WTC11 (cell line): ENCODE results near the gene CRACR2A. TPM values are rescaled to one million over a fixed set of nuclear protein-coding genes. Genes with fewer than 3 reads are reported as not detected.

Source experiments
- ATAC-seq: fragments of 200-7000 bp; cut with Tn5 transposase; 2 replicates; pipeline ENCODE4 v1.10.0; 2021; ENCODE audit warnings: mild to moderate bottlenecking, moderate library complexity
- CTCF ChIA-PET: fragments of 300-600 bp; sonication (Branson Sonifier 250); formaldehyde crosslinking; loops from one replicate; lab custom pipeline; 2021; ENCODE audit warnings: antibody characterized with exemption; lab: Charles Lee
- POLR2A ChIA-PET: fragments of 350-600 bp; sonication (Branson Sonifier 250); formaldehyde crosslinking; loops from one replicate; lab custom pipeline; 2021; ENCODE audit warnings: antibody characterized with exemption; lab: Charles Lee
- DNase-seq: peaks from one replicate; pipeline ENCODE4 v3.0.0; 2021; ENCODE audit warnings: low spot score
- H3K27ac Mint-ChIP-seq: 2 replicates; pipeline ENCODE4 v1.8.0; 2021; ENCODE audit warnings: mixed read lengths
- H3K27me3 Mint-ChIP-seq: 2 replicates; pipeline ENCODE4 v1.8.0; 2021; ENCODE audit warnings: low read depth, mild to moderate bottlenecking, moderate library complexity, mixed read lengths
- H3K36me3 Mint-ChIP-seq: 2 replicates; pipeline ENCODE4 v1.8.0; 2021; ENCODE audit warnings: mixed read lengths
- H3K4me1 Mint-ChIP-seq: 2 replicates; pipeline ENCODE4 v1.8.0; 2022; ENCODE audit warnings: mixed read lengths
- H3K4me3 Mint-ChIP-seq: 2 replicates; pipeline ENCODE4 v1.8.0; 2021; ENCODE audit warnings: mild to moderate bottlenecking, moderate library complexity, mixed read lengths
- H3K9me3 Mint-ChIP-seq: 2 replicates; pipeline ENCODE4 v1.8.0; 2021; ENCODE audit warnings: mixed read lengths
- ELF4 ChIP-seq: sonication (generic); formaldehyde crosslinking; IDR thresholded peaks from 2 replicates; pipeline ENCODE4 v1.8.1; 2022; ENCODE audit warnings: low read depth, mild to moderate bottlenecking, moderate library complexity, missing genetic modification reagents
- ESRRA ChIP-seq: sonication (generic); formaldehyde crosslinking; IDR thresholded peaks from 2 replicates; pipeline ENCODE4 v1.8.1; 2022; ENCODE audit warnings: mild to moderate bottlenecking, missing genetic modification reagents, borderline replicate concordance
- HMGA2 ChIP-seq: fragments of 250-450 bp; sonication (Bioruptor Pico); IDR thresholded peaks from 2 replicates; pipeline ENCODE4 v1.4.0; 2021; ENCODE audit warnings: mild to moderate bottlenecking, moderate library complexity
- IRF2 ChIP-seq: sonication (generic); formaldehyde crosslinking; IDR thresholded peaks from 2 replicates; pipeline ENCODE4 v1.8.0; 2022; ENCODE audit warnings: low read depth, missing genetic modification reagents, borderline replicate concordance
- MYBL2 ChIP-seq: sonication (generic); formaldehyde crosslinking; IDR thresholded peaks from 2 replicates; pipeline ENCODE4 v1.8.1; 2023; ENCODE audit warnings: mild to moderate bottlenecking, moderate library complexity, missing genetic modification reagents
- PRRX2 ChIP-seq: fragments of 250-450 bp; sonication (Bioruptor Pico); IDR thresholded peaks from 2 replicates; pipeline ENCODE4 v1.8.0; 2021; ENCODE audit warnings: mild to moderate bottlenecking
- RORB ChIP-seq: fragments of 250-450 bp; sonication (Bioruptor Pico); IDR thresholded peaks from 2 replicates; pipeline ENCODE4 v1.9.0; 2021; ENCODE audit warnings: mild to moderate bottlenecking
- SMAD3 ChIP-seq: sonication (generic); formaldehyde crosslinking; IDR thresholded peaks from 2 replicates; pipeline ENCODE4 v1.8.0; 2022; ENCODE audit warnings: missing genetic modification reagents, mild to moderate bottlenecking, borderline replicate concordance
- TEAD1 ChIP-seq: sonication (generic); formaldehyde crosslinking; IDR thresholded peaks from 2 replicates; pipeline ENCODE4 v1.8.0; 2022; ENCODE audit warnings: mild to moderate bottlenecking, missing genetic modification reagents
- ZNF263 ChIP-seq: sonication (generic); formaldehyde crosslinking; IDR thresholded peaks from 2 replicates; pipeline ENCODE4 v1.8.1; 2022; ENCODE audit warnings: low read depth, mild to moderate bottlenecking, moderate library complexity, missing genetic modification reagents
- ZNF416 ChIP-seq: fragments of 250-450 bp; sonication (Bioruptor Pico); IDR thresholded peaks from 2 replicates; pipeline ENCODE4 v1.9.0; 2021; ENCODE audit warnings: mild to moderate bottlenecking, inconsistent platforms
- ZNF671 ChIP-seq: fragments of 250-450 bp; sonication (Bioruptor Pico); IDR thresholded peaks from 2 replicates; pipeline ENCODE4 v1.8.0; 2021; ENCODE audit warnings: mild to moderate bottlenecking
- total RNA-seq: library from RNA; stranded (reverse); gene quantifications from 3 replicates; pipeline ENCODE4 v1.2.3, GENCODE V29; 2021
- TF ChIP-seq, protein P1 (sequence below): sonication (generic); formaldehyde crosslinking; IDR thresholded peaks from 2 replicates; pipeline ENCODE4 v1.8.1; 2023; ENCODE audit warnings: mild to moderate bottlenecking, missing genetic modification reagents
- TF ChIP-seq, protein P2 (sequence below): sonication (generic); formaldehyde crosslinking; IDR thresholded peaks from 2 replicates; pipeline ENCODE4 v1.8.1; 2022; ENCODE audit warnings: missing genetic modification reagents, borderline replicate concordance
- TF ChIP-seq, protein P3 (sequence below): sonication (generic); formaldehyde crosslinking; IDR thresholded peaks from 2 replicates; pipeline ENCODE4 v1.8.1; 2022; ENCODE audit warnings: mild to moderate bottlenecking, moderate library complexity, missing genetic modification reagents
- TF ChIP-seq, protein P4 (sequence below): sonication (generic); formaldehyde crosslinking; IDR thresholded peaks from 2 replicates; pipeline ENCODE4 v1.8.1; 2023; ENCODE audit warnings: mild to moderate bottlenecking, missing genetic modification reagents
- TF ChIP-seq, protein P5 (sequence below): sonication (generic); formaldehyde crosslinking; IDR thresholded peaks from 2 replicates; pipeline ENCODE4 v1.8.0; 2022; ENCODE audit warnings: mild to moderate bottlenecking, missing genetic modification reagents
- TF ChIP-seq, protein P6 (sequence below): sonication (generic); formaldehyde crosslinking; IDR thresholded peaks from 2 replicates; pipeline ENCODE4 v1.8.0; 2022; ENCODE audit warnings: missing genetic modification reagents
- TF ChIP-seq, protein P7 (sequence below): sonication (generic); formaldehyde crosslinking; IDR thresholded peaks from 2 replicates; pipeline ENCODE4 v1.8.1; 2023; ENCODE audit warnings: mild to moderate bottlenecking, missing genetic modification reagents, moderate library complexity
- TF ChIP-seq, protein P8 (sequence below): sonication (generic); formaldehyde crosslinking; IDR thresholded peaks from 2 replicates; pipeline ENCODE4 v1.8.0; 2022; ENCODE audit warnings: mild to moderate bottlenecking, missing genetic modification reagents

The CRACR2A gene
- total RNA-seq, 1 experiment from 2014 or later: 2.6 TPM

DNA sequence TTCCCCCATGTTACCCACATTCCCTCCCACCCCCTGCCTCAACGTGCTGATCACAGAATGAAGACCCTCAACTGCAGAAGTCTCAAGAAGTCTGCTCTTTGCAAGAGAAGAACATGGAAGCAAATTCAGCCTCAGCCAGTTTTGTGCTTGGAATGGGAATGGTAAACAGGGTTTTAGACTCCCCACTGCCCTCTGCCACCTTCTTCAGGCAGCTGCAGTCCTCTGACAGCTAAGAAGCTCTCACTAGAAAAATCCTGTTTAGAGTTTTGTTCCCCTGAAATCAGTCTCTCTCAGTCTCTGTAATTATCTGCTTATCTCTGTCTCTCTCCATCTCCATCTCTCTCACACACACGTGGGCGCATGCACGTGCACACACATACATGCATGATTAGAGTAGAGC, 85.4 kb downstream of the CRACR2A start (continued):
- TF ChIP-seq, protein P1, sequence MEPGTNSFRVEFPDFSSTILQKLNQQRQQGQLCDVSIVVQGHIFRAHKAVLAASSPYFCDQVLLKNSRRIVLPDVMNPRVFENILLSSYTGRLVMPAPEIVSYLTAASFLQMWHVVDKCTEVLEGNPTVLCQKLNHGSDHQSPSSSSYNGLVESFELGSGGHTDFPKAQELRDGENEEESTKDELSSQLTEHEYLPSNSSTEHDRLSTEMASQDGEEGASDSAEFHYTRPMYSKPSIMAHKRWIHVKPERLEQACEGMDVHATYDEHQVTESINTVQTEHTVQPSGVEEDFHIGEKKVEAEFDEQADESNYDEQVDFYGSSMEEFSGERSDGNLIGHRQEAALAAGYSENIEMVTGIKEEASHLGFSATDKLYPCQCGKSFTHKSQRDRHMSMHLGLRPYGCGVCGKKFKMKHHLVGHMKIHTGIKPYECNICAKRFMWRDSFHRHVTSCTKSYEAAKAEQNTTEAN (CRISPR knock-in tag): no peak
- TF ChIP-seq ELF4 (no peak), ZNF671 (no peak), TEAD1 (CRISPR knock-in tag) (no peak), ZNF416 (no peak), RORB (CRISPR knock-in tag) (no peak)
- TF ChIP-seq, protein P2, sequence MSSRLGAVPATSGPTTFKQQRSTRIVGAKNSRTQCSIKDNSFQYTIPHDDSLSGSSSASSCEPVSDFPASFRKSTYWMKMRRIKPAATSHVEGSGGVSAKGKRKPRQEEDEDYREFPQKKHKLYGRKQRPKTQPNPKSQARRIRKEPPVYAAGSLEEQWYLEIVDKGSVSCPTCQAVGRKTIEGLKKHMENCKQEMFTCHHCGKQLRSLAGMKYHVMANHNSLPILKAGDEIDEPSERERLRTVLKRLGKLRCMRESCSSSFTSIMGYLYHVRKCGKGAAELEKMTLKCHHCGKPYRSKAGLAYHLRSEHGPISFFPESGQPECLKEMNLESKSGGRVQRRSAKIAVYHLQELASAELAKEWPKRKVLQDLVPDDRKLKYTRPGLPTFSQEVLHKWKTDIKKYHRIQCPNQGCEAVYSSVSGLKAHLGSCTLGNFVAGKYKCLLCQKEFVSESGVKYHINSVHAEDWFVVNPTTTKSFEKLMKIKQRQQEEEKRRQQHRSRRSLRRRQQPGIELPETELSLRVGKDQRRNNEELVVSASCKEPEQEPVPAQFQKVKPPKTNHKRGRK (CRISPR knock-in tag): no peak
- TF ChIP-seq, protein P3, sequence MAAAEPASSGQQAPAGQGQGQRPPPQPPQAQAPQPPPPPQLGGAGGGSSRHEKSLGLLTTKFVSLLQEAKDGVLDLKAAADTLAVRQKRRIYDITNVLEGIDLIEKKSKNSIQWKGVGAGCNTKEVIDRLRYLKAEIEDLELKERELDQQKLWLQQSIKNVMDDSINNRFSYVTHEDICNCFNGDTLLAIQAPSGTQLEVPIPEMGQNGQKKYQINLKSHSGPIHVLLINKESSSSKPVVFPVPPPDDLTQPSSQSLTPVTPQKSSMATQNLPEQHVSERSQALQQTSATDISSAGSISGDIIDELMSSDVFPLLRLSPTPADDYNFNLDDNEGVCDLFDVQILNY (CRISPR knock-in tag): no peak
- TF ChIP-seq, protein P4, sequence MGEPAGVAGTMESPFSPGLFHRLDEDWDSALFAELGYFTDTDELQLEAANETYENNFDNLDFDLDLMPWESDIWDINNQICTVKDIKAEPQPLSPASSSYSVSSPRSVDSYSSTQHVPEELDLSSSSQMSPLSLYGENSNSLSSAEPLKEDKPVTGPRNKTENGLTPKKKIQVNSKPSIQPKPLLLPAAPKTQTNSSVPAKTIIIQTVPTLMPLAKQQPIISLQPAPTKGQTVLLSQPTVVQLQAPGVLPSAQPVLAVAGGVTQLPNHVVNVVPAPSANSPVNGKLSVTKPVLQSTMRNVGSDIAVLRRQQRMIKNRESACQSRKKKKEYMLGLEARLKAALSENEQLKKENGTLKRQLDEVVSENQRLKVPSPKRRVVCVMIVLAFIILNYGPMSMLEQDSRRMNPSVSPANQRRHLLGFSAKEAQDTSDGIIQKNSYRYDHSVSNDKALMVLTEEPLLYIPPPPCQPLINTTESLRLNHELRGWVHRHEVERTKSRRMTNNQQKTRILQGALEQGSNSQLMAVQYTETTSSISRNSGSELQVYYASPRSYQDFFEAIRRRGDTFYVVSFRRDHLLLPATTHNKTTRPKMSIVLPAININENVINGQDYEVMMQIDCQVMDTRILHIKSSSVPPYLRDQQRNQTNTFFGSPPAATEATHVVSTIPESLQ (CRISPR knock-in tag): no peak
- TF ChIP-seq, all 79 proteins: peak for 0

DNA sequence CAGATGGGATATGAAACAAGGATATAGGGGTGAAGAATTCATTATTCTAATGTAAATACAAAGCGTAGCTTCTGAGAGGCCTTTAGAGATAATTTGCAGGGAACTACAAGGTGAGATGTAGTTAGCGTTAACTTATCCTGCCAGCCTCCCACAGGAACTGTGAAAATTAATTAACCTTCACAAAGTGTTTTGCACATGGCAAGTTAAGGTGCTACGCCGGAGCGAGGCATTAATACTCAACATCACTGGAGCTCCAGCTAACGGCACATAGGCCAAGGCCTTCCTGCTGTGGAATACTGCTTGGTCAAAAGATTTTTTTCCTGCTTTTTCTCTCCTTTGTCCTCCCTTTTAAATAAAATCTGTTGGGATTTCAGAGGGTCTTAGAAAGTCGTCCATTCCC, 86.5 kb downstream of the CRACR2A start:
- DNase-seq: no peak
- peaks cover 8% of the 10 kb centered on the region for H3K4me1 Mint-ChIP-seq
- no peak for ATAC-seq
- TF ChIP-seq MYBL2 (CRISPR knock-in tag) (no peak), IRF2 (CRISPR knock-in tag) (no peak), SMAD3 (CRISPR knock-in tag) (no peak), HMGA2 (CRISPR knock-in tag) (no peak), ZNF263 (no peak), ESRRA (CRISPR knock-in tag) (no peak), PRRX2 (CRISPR knock-in tag) (no peak)
- TF ChIP-seq, protein P5, sequence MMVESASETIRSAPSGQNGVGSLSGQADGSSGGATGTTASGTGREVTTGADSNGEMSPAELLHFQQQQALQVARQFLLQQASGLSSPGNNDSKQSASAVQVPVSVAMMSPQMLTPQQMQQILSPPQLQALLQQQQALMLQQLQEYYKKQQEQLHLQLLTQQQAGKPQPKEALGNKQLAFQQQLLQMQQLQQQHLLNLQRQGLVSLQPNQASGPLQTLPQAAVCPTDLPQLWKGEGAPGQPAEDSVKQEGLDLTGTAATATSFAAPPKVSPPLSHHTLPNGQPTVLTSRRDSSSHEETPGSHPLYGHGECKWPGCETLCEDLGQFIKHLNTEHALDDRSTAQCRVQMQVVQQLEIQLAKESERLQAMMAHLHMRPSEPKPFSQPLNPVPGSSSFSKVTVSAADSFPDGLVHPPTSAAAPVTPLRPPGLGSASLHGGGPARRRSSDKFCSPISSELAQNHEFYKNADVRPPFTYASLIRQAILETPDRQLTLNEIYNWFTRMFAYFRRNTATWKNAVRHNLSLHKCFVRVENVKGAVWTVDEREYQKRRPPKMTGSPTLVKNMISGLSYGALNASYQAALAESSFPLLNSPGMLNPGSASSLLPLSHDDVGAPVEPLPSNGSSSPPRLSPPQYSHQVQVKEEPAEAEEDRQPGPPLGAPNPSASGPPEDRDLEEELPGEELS (CRISPR knock-in tag): no peak
- TF ChIP-seq, protein P6, sequence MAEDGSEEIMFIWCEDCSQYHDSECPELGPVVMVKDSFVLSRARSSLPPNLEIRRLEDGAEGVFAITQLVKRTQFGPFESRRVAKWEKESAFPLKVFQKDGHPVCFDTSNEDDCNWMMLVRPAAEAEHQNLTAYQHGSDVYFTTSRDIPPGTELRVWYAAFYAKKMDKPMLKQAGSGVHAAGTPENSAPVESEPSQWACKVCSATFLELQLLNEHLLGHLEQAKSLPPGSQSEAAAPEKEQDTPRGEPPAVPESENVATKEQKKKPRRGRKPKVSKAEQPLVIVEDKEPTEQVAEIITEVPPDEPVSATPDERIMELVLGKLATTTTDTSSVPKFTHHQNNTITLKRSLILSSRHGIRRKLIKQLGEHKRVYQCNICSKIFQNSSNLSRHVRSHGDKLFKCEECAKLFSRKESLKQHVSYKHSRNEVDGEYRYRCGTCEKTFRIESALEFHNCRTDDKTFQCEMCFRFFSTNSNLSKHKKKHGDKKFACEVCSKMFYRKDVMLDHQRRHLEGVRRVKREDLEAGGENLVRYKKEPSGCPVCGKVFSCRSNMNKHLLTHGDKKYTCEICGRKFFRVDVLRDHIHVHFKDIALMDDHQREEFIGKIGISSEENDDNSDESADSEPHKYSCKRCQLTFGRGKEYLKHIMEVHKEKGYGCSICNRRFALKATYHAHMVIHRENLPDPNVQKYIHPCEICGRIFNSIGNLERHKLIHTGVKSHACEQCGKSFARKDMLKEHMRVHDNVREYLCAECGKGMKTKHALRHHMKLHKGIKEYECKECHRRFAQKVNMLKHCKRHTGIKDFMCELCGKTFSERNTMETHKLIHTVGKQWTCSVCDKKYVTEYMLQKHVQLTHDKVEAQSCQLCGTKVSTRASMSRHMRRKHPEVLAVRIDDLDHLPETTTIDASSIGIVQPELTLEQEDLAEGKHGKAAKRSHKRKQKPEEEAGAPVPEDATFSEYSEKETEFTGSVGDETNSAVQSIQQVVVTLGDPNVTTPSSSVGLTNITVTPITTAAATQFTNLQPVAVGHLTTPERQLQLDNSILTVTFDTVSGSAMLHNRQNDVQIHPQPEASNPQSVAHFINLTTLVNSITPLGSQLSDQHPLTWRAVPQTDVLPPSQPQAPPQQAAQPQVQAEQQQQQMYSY (CRISPR knock-in tag): no peak
- TF ChIP-seq, protein P7, sequence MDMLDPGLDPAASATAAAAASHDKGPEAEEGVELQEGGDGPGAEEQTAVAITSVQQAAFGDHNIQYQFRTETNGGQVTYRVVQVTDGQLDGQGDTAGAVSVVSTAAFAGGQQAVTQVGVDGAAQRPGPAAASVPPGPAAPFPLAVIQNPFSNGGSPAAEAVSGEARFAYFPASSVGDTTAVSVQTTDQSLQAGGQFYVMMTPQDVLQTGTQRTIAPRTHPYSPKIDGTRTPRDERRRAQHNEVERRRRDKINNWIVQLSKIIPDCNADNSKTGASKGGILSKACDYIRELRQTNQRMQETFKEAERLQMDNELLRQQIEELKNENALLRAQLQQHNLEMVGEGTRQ (CRISPR knock-in tag): no peak
- TF ChIP-seq, protein P8, sequence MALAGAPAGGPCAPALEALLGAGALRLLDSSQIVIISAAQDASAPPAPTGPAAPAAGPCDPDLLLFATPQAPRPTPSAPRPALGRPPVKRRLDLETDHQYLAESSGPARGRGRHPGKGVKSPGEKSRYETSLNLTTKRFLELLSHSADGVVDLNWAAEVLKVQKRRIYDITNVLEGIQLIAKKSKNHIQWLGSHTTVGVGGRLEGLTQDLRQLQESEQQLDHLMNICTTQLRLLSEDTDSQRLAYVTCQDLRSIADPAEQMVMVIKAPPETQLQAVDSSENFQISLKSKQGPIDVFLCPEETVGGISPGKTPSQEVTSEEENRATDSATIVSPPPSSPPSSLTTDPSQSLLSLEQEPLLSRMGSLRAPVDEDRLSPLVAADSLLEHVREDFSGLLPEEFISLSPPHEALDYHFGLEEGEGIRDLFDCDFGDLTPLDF (CRISPR knock-in tag): no peak
- TF ChIP-seq, all 79 proteins: peak for 0
- no peaks in the 10 kb centered on the region for H3K9me3 Mint-ChIP-seq
- H3K27ac Mint-ChIP-seq: no peak overlapping the region
- no peak overlapping the region for H3K4me3 Mint-ChIP-seq
- H3K36me3 Mint-ChIP-seq: no peaks in the 10 kb centered on the region
- POLR2A ChIA-PET: interaction anchor here (0.6 kb wide), 1 partner anchor 19 kb away, joined by 4 read pairs; no protein-coding TSS in a partner anchor
- no peaks in the 10 kb centered on the region for H3K27me3 Mint-ChIP-seq
- CTCF ChIA-PET: interaction anchor here (0.7 to 4.3 kb wide), 4 partner anchors 8 to 366 kb away, joined by 3 to 20 read pairs (median 6); no protein-coding TSS in a partner anchor
